Cardiac muscle cell (in vitro differentiated cells and primary cell): Measurements from ENCODE around the gene POLR3C. TPM values are rescaled to one million over a fixed set of nuclear protein-coding genes. Genes with fewer than 3 reads are reported as not detected.

Experiments
- DNase-seq, 2 donors: peaks; one replicate each; pipeline versions ENCODE4 v3.0.0 to v3.0.0-alpha.2; 2010 to 2017; ENCODE audit warnings: low read depth in 1 of 2, low spot score in 1 of 2
- H3K27ac ChIP-seq: fragments of 200-600 bp; sonication (generic); 2 replicates; pipeline ENCODE4 v1.5.1; 2016
- H3K27me3 ChIP-seq: fragments of 200-600 bp; sonication (generic); 2 replicates; pipeline ENCODE4 v1.6.0; 2016; ENCODE audit warnings: control low read depth
- H3K36me3 ChIP-seq: fragments of 200-600 bp; sonication (generic); 2 replicates; pipeline ENCODE4 v1.5.1; 2016; ENCODE audit warnings: control low read depth
- H3K4me1 ChIP-seq: fragments of 200-600 bp; sonication (generic); 2 replicates; pipeline ENCODE4 v1.8.1; 2017; ENCODE audit warnings: low read depth, mild to moderate bottlenecking, mixed run types
- H3K4me3 ChIP-seq: fragments of 200-600 bp; sonication (generic); 2 replicates; pipeline ENCODE4 v1.5.1; 2016; ENCODE audit warnings: mild to moderate bottlenecking
- H3K9me3 ChIP-seq: fragments of 200-600 bp; sonication (generic); 2 replicates; pipeline ENCODE4 v1.5.1; 2017; ENCODE audit warnings: low read depth, mild to moderate bottlenecking, control low read depth
- CTCF ChIP-seq: IDR thresholded peaks from 2 replicates; pipeline ENCODE4 v1.5.1; 2012; ENCODE audit warnings: low read depth, mild to moderate bottlenecking, low read length
- polyA plus RNA-seq: library from polyadenylated mRNA; unstranded; fragments of >200 nt; fragmentation: Nextera tagmentation; extraction: Ambion mirVana; gene quantifications from 2 replicates; pipeline ENCODE4 v1.2.1, GENCODE V29; 2016
- total RNA-seq: library from RNA; depleted of rRNA; stranded (reverse); fragments of >200 nt; gene quantifications from 2 replicates; pipeline ENCODE4 v1.2.3, GENCODE V29; 2016

The POLR3C gene
- total and polyA plus RNA-seq, 2 experiments from 2014 or later, result 31.4 to 33.2 TPM

GRCh38 chr1:145884675-145885074 is 60.7 kb downstream of the POLR3C start:
- Histone ChIP-seq H3K9me3 (no peaks in the 10 kb centered on the region), H3K27me3 (peaks cover 26% of the 10 kb centered on the region), H3K27ac (no peak overlapping the region), H3K4me1 (peaks cover 5% of the 10 kb centered on the region), H3K4me3 (no peak overlapping the region), H3K36me3 (no peaks in the 10 kb centered on the region)
- TF ChIP-seq CTCF, result no peak
- DNase-seq, result peak in 1 of 2 donors; percentile 59

- DNase-seq, result peak; percentile 65 to 88
- Histone ChIP-seq H3K4me3 (peak within 1 kb of the TSS; percentile 46), H3K27ac (no peak within 1 kb of the TSS), H3K27me3 (peaks cover 26% of the 10 kb centered on the region), H3K4me1 (no peaks in the 10 kb centered on the region), H3K9me3 (no peaks in the 10 kb centered on the region), H3K36me3 (no peaks in the 10 kb centered on the region)
- no peak for TF ChIP-seq CTCF
These were observed 61.8 kb downstream of the POLR3C start, which contains the start of gene ANKRD35 for GRCh38 chr1:145885738-145886287. TSS of gene ANKRD35 (minus strand) at chr1:145885866. CDS start at chr1:145885758, 108 bp downstream.

GRCh38 chr1:145886390-145886789 is 62.4 kb downstream of the POLR3C start:
- peaks cover 26% of the 10 kb centered on the region for H3K27me3 ChIP-seq
- no peak for TF ChIP-seq CTCF

GRCh38 chr1:145886816-145887215 is 62.8 kb downstream of the POLR3C start:
- Histone ChIP-seq H3K9me3 (no peaks in the 10 kb centered on the region), H3K4me1 (peaks cover 4% of the 10 kb centered on the region), H3K4me3 (no peak overlapping the region), H3K36me3 (no peaks in the 10 kb centered on the region), H3K27me3 (peaks cover 26% of the 10 kb centered on the region), H3K27ac (no peak overlapping the region)
- TF ChIP-seq CTCF, result no peak
- DNase-seq, result no peak

More at GRCh38 chr1:145886390-145886789, 62.4 kb downstream of the POLR3C start:
- Histone ChIP-seq H3K27ac (no peak overlapping the region), H3K9me3 (no peaks in the 10 kb centered on the region), H3K4me3 (peak overlapping the region; percentile 46), H3K36me3 (no peaks in the 10 kb centered on the region), H3K4me1 (peaks cover under 1% of the 10 kb centered on the region)
- no peak for DNase-seq

- H3K9me3 ChIP-seq, result no peaks in the 10 kb centered on the region
- no peaks in the 10 kb centered on the region for H3K36me3 ChIP-seq
- H3K4me3 ChIP-seq, result no peak overlapping the region
- DNase-seq, result no peak
- no peak for TF ChIP-seq CTCF
- H3K27ac ChIP-seq, result no peak overlapping the region
- peaks cover 10% of the 10 kb centered on the region for H3K4me1 ChIP-seq
- H3K27me3 ChIP-seq, result peaks cover 26% of the 10 kb centered on the region
These were observed 63.6 kb downstream of the POLR3C start for GRCh38 chr1:145887631-145888030.
